HepG2 (cell line): ENCODE measurements around the gene NLRP13. TPM values are rescaled to one million over a fixed set of nuclear protein-coding genes. Genes with fewer than 3 reads are reported as not detected.

Experiments used
- ATAC-seq: fragments of 200-7000 bp; cut with Tn5 transposase; 3 replicates; pipeline ENCODE4 v1.9.1; 2020; ENCODE audit warnings: mild to moderate bottlenecking, moderate library complexity
- BruUV-seq: library from RNA; stranded (reverse); fragments of 400-500 nt; replicated peaks from 2 replicates; lab custom pipeline; 2021; lab: Mats Ljungman, UMichigan
- CTCF ChIA-PET: fragments of 300-600 bp; formaldehyde crosslinking; extraction: SDS; loops from one replicate; lab custom pipeline; 2021; ENCODE audit warnings: low total read pairs, inconsistent platforms, low intra/inter-chr PET ratio; lab: Yijun Ruan, JAX
- POLR2A ChIA-PET: fragments of 350-600 bp; sonication (Branson Sonifier 250); formaldehyde crosslinking; loops from one replicate; lab custom pipeline; 2020; ENCODE audit warnings: antibody characterized with exemption, inconsistent platforms; lab: Yijun Ruan, JAX
- DNase-seq: peaks from one replicate; pipeline ENCODE4 v3.0.0-alpha.2; 2015; ENCODE audit warnings: low spot score
- FAIRE-seq: peaks from 3 replicates; lab custom pipeline; 2011; peaks lifted over from hg19 to GRCh38; lab: Jason Lieb, UNC
- H2AFZ ChIP-seq: one replicate; pipeline ENCODE4 v1.6.1; 2011; ENCODE audit warnings: low read length, inconsistent platforms
- H3K27ac ChIP-seq: fragments of 300-600 bp; 3 replicates; pipeline ENCODE4 v1.8.0; 2011; ENCODE audit warnings: mixed run types, mild to moderate bottlenecking, mixed read lengths, low read length, inconsistent platforms; ENCODE audit not compliant: insufficient read depth; ENCODE audit errors: extremely low read length
- H3K27me3 ChIP-seq, 2 experiments: fragments of 200-600 bp in 1 of 2; 2 replicates in 1 of 2; 3 replicates in 1 of 2; pipeline versions ENCODE4 v1.6.0 to v1.8.0; 2011; ENCODE audit warnings: low read length in 2 of 2, mild to moderate bottlenecking in 2 of 2, moderate library complexity in 2 of 2, inconsistent platforms in 1 of 2; ENCODE audit not compliant: insufficient read depth in 2 of 2, control insufficient read depth in 1 of 2
- H3K36me3 ChIP-seq, 2 experiments: fragments of 200-600 bp in 1 of 2; replicated peaks in 1 of 2; 2 replicates in 1 of 2; 3 replicates in 1 of 2; pipeline versions ENCODE4 v1.5.1 to v1.8.0; 2011; ENCODE audit warnings: low read length in 2 of 2, inconsistent platforms in 1 of 2; ENCODE audit not compliant: insufficient read depth in 2 of 2, control insufficient read depth in 1 of 2
- H3K4me1 ChIP-seq: 2 replicates; pipeline ENCODE4 v1.5.1; 2012; ENCODE audit warnings: low read length, inconsistent platforms; ENCODE audit not compliant: insufficient read depth
- H3K4me2 ChIP-seq: 2 replicates; pipeline ENCODE4 v1.6.0; 2011; ENCODE audit warnings: low read depth, low read length, inconsistent platforms
- H3K4me3 ChIP-seq, 3 experiments: fragments of 200-600 bp in 1 of 3; sonication (generic), shearing (Covaris generic) in 1 of 3; replicated peaks in 1 of 3; 2 replicates each; pipeline ENCODE4 v1.5.1; 2011 to 2016; ENCODE audit warnings: low read length in 3 of 3, inconsistent platforms in 2 of 3, low read depth in 2 of 3, mild to moderate bottlenecking in 2 of 3, control low read depth in 1 of 3, mixed read lengths in 1 of 3; ENCODE audit not compliant: insufficient read depth in 1 of 3
- H3K79me2 ChIP-seq: one replicate; pipeline ENCODE4 v1.6.1; 2011; ENCODE audit warnings: low read length, inconsistent platforms; ENCODE audit not compliant: insufficient read depth
- H3K9ac ChIP-seq: 2 replicates; pipeline ENCODE4 v1.6.0; 2011; ENCODE audit warnings: mild to moderate bottlenecking, low read depth, low read length, inconsistent platforms; ENCODE audit not compliant: insufficient read depth
- H3K9me3 ChIP-seq: 2 replicates; pipeline ENCODE4 v1.5.1; 2012; ENCODE audit warnings: mild to moderate bottlenecking, low read length
- H4K20me1 ChIP-seq: 2 replicates; pipeline ENCODE4 v1.6.0; 2011; ENCODE audit warnings: inconsistent platforms, mild to moderate bottlenecking, low read length, moderate library complexity; ENCODE audit not compliant: insufficient read depth
- BCL6 ChIP-seq: IDR thresholded peaks from 2 replicates; pipeline ENCODE4 v1.6.1; 2016; ENCODE audit warnings: missing genetic modification reagents, missing compliant biosample characterization
- MTF2 ChIP-seq: sonication (generic); formaldehyde crosslinking; IDR thresholded peaks from 2 replicates; pipeline ENCODE4 v1.5.0; 2020; ENCODE audit warnings: missing genetic modification reagents, borderline replicate concordance
- MYNN ChIP-seq: sonication (generic); formaldehyde crosslinking; IDR thresholded peaks from 2 replicates; pipeline ENCODE4 v1.4.0; 2020; ENCODE audit warnings: mild to moderate bottlenecking, low read depth, missing genetic modification reagents
- PATZ1 ChIP-seq: sonication (generic); formaldehyde crosslinking; IDR thresholded peaks from 2 replicates; pipeline ENCODE4 v1.4.0; 2020; ENCODE audit warnings: missing genetic modification reagents
- RERE ChIP-seq: IDR thresholded peaks from 2 replicates; pipeline ENCODE4 v1.6.1; 2016; ENCODE audit warnings: low read depth, missing genetic modification reagents, missing compliant biosample characterization
- ZNF124 ChIP-seq: sonication (generic); formaldehyde crosslinking; IDR thresholded peaks from 2 replicates; pipeline ENCODE4 v1.4.0; 2020; ENCODE audit warnings: missing genetic modification reagents
- ZNF234 ChIP-seq: sonication (generic); formaldehyde crosslinking; conservative IDR thresholded peaks from 2 replicates; pipeline ENCODE4 v1.5.1; 2020; ENCODE audit warnings: mild to moderate bottlenecking, missing genetic modification reagents
- WGBS: methylation state at CpG from one replicate; pipeline ENCODE4 v1.1.6; 2017; ENCODE audit warnings: low lambda C conversion rate; 5-methylcytosine and 5-hydroxymethylcytosine counted together
- in situ Hi-C: cut with HindIII; loops from 2 replicates; pipeline ENCODE4 v1.10.0; 2017; ENCODE audit warnings: low pct_unique_long_range_greater_than_20kb; ENCODE audit not compliant: extremely low pct_ligation_motif_present
- intact Hi-C: fragments of 100-400 bp; cut with micrococcal nuclease; formaldehyde crosslinking; loops from one replicate; pipeline ENCODE4 v1.10.0; 2022; ENCODE audit not compliant: unreplicated experiment
- polyA plus RNA-seq, 8 experiments: library from polyadenylated mRNA; depleted of rRNA in 3 of 8; stranded (reverse) in 7 of 8; unstranded in 1 of 8; fragments of >200 nt; fragmentation: Illumina TruSeq in 4 of 8; extraction: Trizol in 4 of 8; gene quantifications; 2 replicates each; pipeline versions ENCODE4 v1.2.1 to v1.2.3, GENCODE V29; 2011 to 2016; ENCODE audit warnings: low read depth in 4 of 8, missing spikeins in 1 of 8, mixed read lengths in 1 of 8; ENCODE audit not compliant: insufficient read depth in 1 of 8
- total RNA-seq, 5 experiments: library from RNA; depleted of rRNA; stranded (reverse); fragments of >200 nt; fragmentation: Illumina TruSeq; extraction: Trizol; gene quantifications; 2 replicates each; pipeline ENCODE4 v1.2.3, GENCODE V29; 2016; ENCODE audit warnings: low read depth in 1 of 5
- TF ChIP-seq, protein P1 (sequence below): sonication (generic); formaldehyde crosslinking; IDR thresholded peaks from 2 replicates; pipeline ENCODE4 v1.4.0; 2020; ENCODE audit warnings: missing genetic modification reagents

Gene NLRP13
- total and polyA plus RNA-seq, 2 of the 13 experiments (the other 11 are each of a cell fraction or from before 2014, with no cell fraction given): not detected

GRCh38 chr19:55927991-55928390 is 4.1 kb downstream of the NLRP13 start:
- Histone ChIP-seq H3K9me3 (peaks cover 9% of the 10 kb centered on the region), H3K9ac (no peak overlapping the region), H2AFZ (no peak overlapping the region), H4K20me1 (no peaks in the 10 kb centered on the region), H3K27ac (no peak overlapping the region), H3K79me2 (no peaks in the 10 kb centered on the region), H3K27me3 (peaks cover 0 to 10% of the 10 kb centered on the region in 2 experiments; a peak in 2 of 5 replicates), H3K4me2 (no peak overlapping the region), H3K4me3 (no peak overlapping the region), H3K36me3 (no peaks in the 10 kb centered on the region), H3K4me1 (no peaks in the 10 kb centered on the region)
- ATAC-seq (no peak), FAIRE-seq (no peak), DNase-seq (no peak)
- no peak for TF ChIP-seq PATZ1
- TF ChIP-seq BCL6 (CRISPR knock-in tag): no peak
- TF ChIP-seq, protein P1, sequence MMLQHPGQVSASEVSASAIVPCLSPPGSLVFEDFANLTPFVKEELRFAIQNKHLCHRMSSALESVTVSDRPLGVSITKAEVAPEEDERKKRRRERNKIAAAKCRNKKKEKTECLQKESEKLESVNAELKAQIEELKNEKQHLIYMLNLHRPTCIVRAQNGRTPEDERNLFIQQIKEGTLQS (CRISPR knock-in tag): no peak
- no peak for TF ChIP-seq ZNF234 (CRISPR knock-in tag)
- TF ChIP-seq RERE (CRISPR knock-in tag): no peak
- no peak for TF ChIP-seq ZNF124 (CRISPR knock-in tag)
- no peak for TF ChIP-seq MYNN (CRISPR knock-in tag)
- TF ChIP-seq MTF2 (CRISPR knock-in tag): no peak
- ChIA-PET CTCF (no interaction called here), POLR2A (no interaction called here)
- intact Hi-C loops (no loop called here), in situ Hi-C loops (no loop called here)
- BruUV-seq: no TSS peak
- WGBS: 14% methylated on average over 8 of the region's 8 CpGs
